LNCaP clone FGC (cell line): Measurements from ENCODE around the gene PCSK1.
"Not testable (repeated sequence)": the region's sequence is repeated elsewhere in the genome, so short reads cannot be mapped to it uniquely, and the experiment has no call there.

ENCODE experiments used
- DNase-seq: peaks from one replicate; pipeline ENCODE4 v3.0.0-alpha.2; 2011; ENCODE audit warnings: low read depth
- H3K4me3 ChIP-seq: 2 replicates; pipeline ENCODE4 v1.5.1; 2011; ENCODE audit warnings: mild to moderate bottlenecking, low read depth, low read length, control low read depth
- TF ChIP-seq, protein P1 (sequence below): IDR thresholded peaks from 2 replicates; pipeline ENCODE4 v1.5.1; 2012; ENCODE audit warnings: mild to moderate bottlenecking; ENCODE audit not compliant: control insufficient read depth, insufficient read depth; ENCODE audit errors: extremely low read depth

PCSK1 gene

GRCh38 chr5:96408210-96408777 lies 24.8 kb downstream of the PCSK1 start:
- DNase-seq = no peak
- TF ChIP-seq, protein P1, sequence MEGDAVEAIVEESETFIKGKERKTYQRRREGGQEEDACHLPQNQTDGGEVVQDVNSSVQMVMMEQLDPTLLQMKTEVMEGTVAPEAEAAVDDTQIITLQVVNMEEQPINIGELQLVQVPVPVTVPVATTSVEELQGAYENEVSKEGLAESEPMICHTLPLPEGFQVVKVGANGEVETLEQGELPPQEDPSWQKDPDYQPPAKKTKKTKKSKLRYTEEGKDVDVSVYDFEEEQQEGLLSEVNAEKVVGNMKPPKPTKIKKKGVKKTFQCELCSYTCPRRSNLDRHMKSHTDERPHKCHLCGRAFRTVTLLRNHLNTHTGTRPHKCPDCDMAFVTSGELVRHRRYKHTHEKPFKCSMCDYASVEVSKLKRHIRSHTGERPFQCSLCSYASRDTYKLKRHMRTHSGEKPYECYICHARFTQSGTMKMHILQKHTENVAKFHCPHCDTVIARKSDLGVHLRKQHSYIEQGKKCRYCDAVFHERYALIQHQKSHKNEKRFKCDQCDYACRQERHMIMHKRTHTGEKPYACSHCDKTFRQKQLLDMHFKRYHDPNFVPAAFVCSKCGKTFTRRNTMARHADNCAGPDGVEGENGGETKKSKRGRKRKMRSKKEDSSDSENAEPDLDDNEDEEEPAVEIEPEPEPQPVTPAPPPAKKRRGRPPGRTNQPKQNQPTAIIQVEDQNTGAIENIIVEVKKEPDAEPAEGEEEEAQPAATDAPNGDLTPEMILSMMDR = no peak
- no peak overlapping the region for H3K4me3 ChIP-seq

DNA sequence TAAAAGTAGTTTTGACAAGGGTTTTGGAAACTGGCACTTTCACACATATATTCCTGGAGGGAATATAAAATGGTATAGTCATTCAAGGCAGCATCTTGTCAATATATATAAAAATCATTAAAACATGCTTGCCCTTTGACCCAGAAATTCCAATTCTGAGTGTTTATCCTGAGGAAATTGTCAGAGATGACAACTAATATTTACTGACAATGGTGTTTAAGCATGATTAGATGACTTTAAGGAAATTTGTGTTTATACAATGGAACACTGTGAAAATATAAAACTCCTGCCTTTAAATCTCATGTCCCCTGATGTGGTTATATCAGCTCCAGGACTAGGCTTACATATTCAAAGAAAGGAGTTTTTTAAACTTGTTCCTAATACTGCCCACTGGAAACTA lies 25.6 kb downstream of the PCSK1 start:
- no peak overlapping the region for H3K4me3 ChIP-seq
- DNase-seq = no peak
- TF ChIP-seq, protein P1 = no peak

GRCh38 chr5:96404191-96404867 lies 28.7 kb downstream of the PCSK1 start:
- DNase-seq = no peak
- TF ChIP-seq, protein P1 = no peak
- no peak overlapping the region for H3K4me3 ChIP-seq

DNA sequence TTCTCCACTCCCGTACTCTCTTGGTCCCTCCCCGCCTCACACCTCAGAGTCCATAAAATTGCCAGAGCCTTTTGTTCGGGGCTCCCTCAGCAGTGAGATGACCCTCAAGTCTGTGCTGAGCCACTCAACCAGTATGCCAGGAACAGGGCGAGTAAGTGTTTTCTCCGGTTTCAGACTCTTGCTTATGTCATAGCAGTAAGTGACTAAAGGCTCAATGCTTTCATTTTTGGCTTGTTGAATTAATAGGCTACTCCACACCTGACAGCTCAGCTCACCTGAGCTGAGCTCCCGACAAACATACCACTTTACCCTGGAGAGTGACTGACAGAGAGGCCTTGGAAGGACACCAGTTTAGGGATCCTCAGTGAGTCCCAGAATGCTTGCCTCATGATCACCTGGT lies 30.5 kb downstream of the PCSK1 start:
- no peak for DNase-seq
- no peak overlapping the region for H3K4me3 ChIP-seq
- TF ChIP-seq, protein P1 = no peak

- no peak for DNase-seq
- TF ChIP-seq, protein P1 = no peak
- H3K4me3 ChIP-seq = no peak overlapping the region
Measured at GRCh38 chr5:96396878-96397277, 36.2 kb downstream of the PCSK1 start.

- not testable (repeated sequence) for DNase-seq, H3K4me3 ChIP-seq
Measured at GRCh38 chr5:96395295-96395694, 37.8 kb downstream of the PCSK1 start.

DNA sequence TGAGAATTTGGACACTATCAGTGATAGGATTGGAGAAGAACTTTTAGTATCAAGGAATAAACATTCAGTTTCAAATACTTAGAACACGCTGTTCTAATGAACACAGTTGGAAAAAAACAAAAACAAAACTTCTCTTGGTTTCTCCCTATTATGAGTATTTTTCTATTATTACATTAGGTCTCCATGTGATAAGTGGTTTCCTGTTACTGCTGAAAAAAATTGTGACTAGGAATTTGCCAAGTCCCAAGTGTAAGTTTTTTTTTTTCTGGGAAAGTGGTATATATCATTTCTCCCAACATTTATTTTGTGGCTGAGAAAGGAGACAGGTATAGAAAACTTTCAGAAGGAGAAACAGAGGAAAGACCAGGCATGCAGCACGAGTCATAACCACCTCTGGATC lies 41.1 kb downstream of the PCSK1 start:
- no peak for DNase-seq
- no peak overlapping the region for H3K4me3 ChIP-seq
- TF ChIP-seq, protein P1 = no peak
